ENCODE results near the gene RNF13.

DNA sequence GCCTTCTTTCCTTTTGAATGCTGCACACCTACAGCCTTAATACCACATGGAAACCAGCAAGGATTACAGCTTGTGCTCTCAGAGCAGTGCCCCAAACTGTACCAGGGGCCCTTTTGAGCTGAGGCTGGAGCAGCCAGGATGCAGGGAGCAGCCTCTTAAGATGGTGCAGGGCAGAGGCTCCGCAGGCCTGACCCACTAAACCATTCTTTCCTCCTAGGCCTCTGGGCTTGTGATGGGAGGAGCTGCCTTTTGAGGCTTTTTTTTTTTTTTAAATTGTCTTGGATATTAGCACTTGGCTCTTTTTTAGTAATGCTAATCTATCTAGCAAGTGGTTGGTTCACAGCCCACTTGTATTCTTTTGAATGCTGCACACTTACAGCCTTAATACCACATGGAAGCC lies 120.0 kb downstream of the RNF13 start:
- no peak for TF ChIP-seq POLR2A (IDR thresholded peaks at IDR 0.05)
- TF ChIP-seq, protein P1, sequence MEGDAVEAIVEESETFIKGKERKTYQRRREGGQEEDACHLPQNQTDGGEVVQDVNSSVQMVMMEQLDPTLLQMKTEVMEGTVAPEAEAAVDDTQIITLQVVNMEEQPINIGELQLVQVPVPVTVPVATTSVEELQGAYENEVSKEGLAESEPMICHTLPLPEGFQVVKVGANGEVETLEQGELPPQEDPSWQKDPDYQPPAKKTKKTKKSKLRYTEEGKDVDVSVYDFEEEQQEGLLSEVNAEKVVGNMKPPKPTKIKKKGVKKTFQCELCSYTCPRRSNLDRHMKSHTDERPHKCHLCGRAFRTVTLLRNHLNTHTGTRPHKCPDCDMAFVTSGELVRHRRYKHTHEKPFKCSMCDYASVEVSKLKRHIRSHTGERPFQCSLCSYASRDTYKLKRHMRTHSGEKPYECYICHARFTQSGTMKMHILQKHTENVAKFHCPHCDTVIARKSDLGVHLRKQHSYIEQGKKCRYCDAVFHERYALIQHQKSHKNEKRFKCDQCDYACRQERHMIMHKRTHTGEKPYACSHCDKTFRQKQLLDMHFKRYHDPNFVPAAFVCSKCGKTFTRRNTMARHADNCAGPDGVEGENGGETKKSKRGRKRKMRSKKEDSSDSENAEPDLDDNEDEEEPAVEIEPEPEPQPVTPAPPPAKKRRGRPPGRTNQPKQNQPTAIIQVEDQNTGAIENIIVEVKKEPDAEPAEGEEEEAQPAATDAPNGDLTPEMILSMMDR (IDR thresholded peaks at IDR 0.05), result no peak

Measured in prostate gland (tissue), 2 donors.